A673 (cell line): ENCODE data around the gene TRIM38.

Source experiments
- CTCF ChIP-seq: fragments of 300-800, 200-600 bp; sonication (generic); conservative IDR thresholded peaks from 2 replicates; pipeline ENCODE4 v1.5.1; 2017; ENCODE audit warnings: low read depth, mild to moderate bottlenecking, antibody characterized with exemption, low read length, moderate library complexity, mixed read lengths
- EZH2 ChIP-seq: fragments of 200-600 bp; sonication (generic); IDR thresholded peaks from 2 replicates; pipeline ENCODE4 v1.6.1; 2017; ENCODE audit warnings: borderline replicate concordance, low read depth, mild to moderate bottlenecking, mixed read lengths, antibody characterized with exemption, low read length; ENCODE audit not compliant: poor library complexity, severe bottlenecking

GRCh38 chr6:25972902-25973301 is 10.3 kb downstream of the TRIM38 start:
- TF ChIP-seq CTCF (no peak), EZH2 (no peak)
